HCT116 (cell line): ENCODE results near the gene OSBPL10. TPM values are rescaled to one million over a fixed set of nuclear protein-coding genes. Genes with fewer than 3 reads are reported as not detected.

Experiments
- ATAC-seq: fragments of 200-7000 bp; cut with Tn5 transposase; 2 replicates; pipeline ENCODE4 v1.9.1; 2020; ENCODE audit warnings: mild to moderate bottlenecking, moderate library complexity
- BruUV-seq: library from RNA; stranded (reverse); fragments of 400-500 nt; replicated peaks from 2 replicates; lab custom pipeline; 2021; lab: Mats Ljungman, UMichigan
- CTCF ChIA-PET: fragments of 300-600 bp; sonication (Branson Sonifier 250); formaldehyde crosslinking; loops from one replicate; lab custom pipeline; 2021; ENCODE audit warnings: antibody characterized with exemption; lab: Charles Lee
- POLR2A ChIA-PET: fragments of 300-600, 350-600 bp; sonication (Branson Sonifier 250); formaldehyde crosslinking; loops from one replicate; lab custom pipeline; 2021; ENCODE audit warnings: antibody characterized with exemption; lab: Charles Lee
- RAD21 ChIA-PET, 2 experiments: fragments of 300-600 bp; sonication (Branson Sonifier 250); formaldehyde crosslinking; loops; one replicate each; lab custom pipeline; 2023; ENCODE audit warnings: low total read pairs in 2 of 2; ENCODE audit not compliant: uncharacterized antibody in 2 of 2, unreplicated experiment in 2 of 2, low non-redundant PET in 1 of 2; lab: Charles Lee
- DNase-seq: peaks from one replicate; pipeline ENCODE4 v3.0.0-alpha.2; 2010; ENCODE audit warnings: low read depth, low spot score
- H2AFZ ChIP-seq: fragments of 200-600 bp; shearing (Covaris generic), sonication (generic); 2 replicates; pipeline ENCODE4 v1.6.1; 2017; ENCODE audit warnings: low read depth, mixed run types, mixed read lengths, antibody characterized with exemption, low read length; ENCODE audit not compliant: poor library complexity, severe bottlenecking
- H3K27ac ChIP-seq: 2 replicates; pipeline ENCODE4 v1.5.1; 2012; ENCODE audit warnings: low read depth, low read length
- H3K27me3 ChIP-seq: fragments of 200-600 bp; sonication (generic); 2 replicates; pipeline ENCODE4 v1.6.1; 2016; ENCODE audit warnings: mixed run types, low read length, mixed read lengths; ENCODE audit not compliant: insufficient read depth
- H3K36me3 ChIP-seq, 2 experiments: fragments of 200-500 bp in 1 of 2; fragments of 200-600 bp in 1 of 2; sonication (Bioruptor generic) in 1 of 2; sonication (generic) in 1 of 2; 2 replicates each; pipeline versions ENCODE4 v1.5.1 to v1.6.1; 2014 to 2016; ENCODE audit warnings: low read length in 2 of 2, inconsistent platforms in 1 of 2, mixed read lengths in 1 of 2, mixed run types in 1 of 2; ENCODE audit not compliant: insufficient read depth in 2 of 2, control insufficient read depth in 1 of 2
- H3K4me1 ChIP-seq, 2 experiments: fragments of 200-600 bp in 1 of 2; sonication (generic) in 1 of 2; 2 replicates each; pipeline versions ENCODE4 v1.5.1 to v1.6.1; 2012 to 2017; ENCODE audit warnings: low read length in 2 of 2, inconsistent platforms in 1 of 2, mild to moderate bottlenecking in 1 of 2, mixed read lengths in 1 of 2, mixed run types in 1 of 2, moderate library complexity in 1 of 2; ENCODE audit not compliant: insufficient read depth in 2 of 2, control insufficient read depth in 1 of 2
- H3K4me2 ChIP-seq: fragments of 200-600 bp; sonication (generic); 2 replicates; pipeline ENCODE4 v1.6.1; 2017; ENCODE audit warnings: mixed run types, low read length, mixed read lengths
- H3K4me3 ChIP-seq, 2 experiments: fragments of 200-600 bp in 1 of 2; sonication (generic) in 1 of 2; replicated peaks in 1 of 2; 2 replicates each; pipeline ENCODE4 v1.5.1; 2011 to 2016; ENCODE audit warnings: low read length in 2 of 2, control low read depth in 1 of 2, low read depth in 1 of 2, mild to moderate bottlenecking in 1 of 2, mixed read lengths in 1 of 2, mixed run types in 1 of 2
- H3K79me2 ChIP-seq: fragments of 200-600 bp; sonication (generic); 2 replicates; pipeline ENCODE4 v1.6.1; 2017; ENCODE audit warnings: mild to moderate bottlenecking, mixed run types, low read length, moderate library complexity, mixed read lengths; ENCODE audit not compliant: insufficient read depth
- H3K9ac ChIP-seq: fragments of 200-600 bp; sonication (generic); 2 replicates; pipeline ENCODE4 v1.6.1; 2016; ENCODE audit warnings: low read length, mixed read lengths
- H3K9me2 ChIP-seq: fragments of 200-600 bp; sonication (generic), shearing (Covaris generic); 2 replicates; pipeline ENCODE4 v1.6.1; 2017; ENCODE audit warnings: mixed run types, mild to moderate bottlenecking, moderate library complexity; ENCODE audit not compliant: insufficient read depth
- H3K9me3 ChIP-seq, 2 experiments: fragments of 200-500 bp in 1 of 2; fragments of 200-600 bp in 1 of 2; sonication (Bioruptor generic) in 1 of 2; sonication (generic) in 1 of 2; 2 replicates each; pipeline ENCODE4 v1.6.1; 2014 to 2017; ENCODE audit warnings: low read length in 2 of 2, mixed read lengths in 2 of 2, inconsistent platforms in 1 of 2, low read depth in 1 of 2, mild to moderate bottlenecking in 1 of 2, mixed run types in 1 of 2, moderate library complexity in 1 of 2; ENCODE audit not compliant: control insufficient read depth in 1 of 2, insufficient read depth in 1 of 2
- H4K20me1 ChIP-seq: fragments of 200-600 bp; sonication (generic), shearing (Covaris generic); 2 replicates; pipeline ENCODE4 v1.6.1; 2017; ENCODE audit warnings: mixed run types, mild to moderate bottlenecking, moderate library complexity; ENCODE audit not compliant: insufficient read depth
- CBX3 ChIP-seq: IDR thresholded peaks from 2 replicates; pipeline ENCODE4 v1.6.1; 2012; ENCODE audit warnings: low read depth
- CTCF ChIP-seq, 3 experiments: fragments of 200-600 bp in 1 of 3; sonication (generic) in 1 of 3; IDR thresholded peaks in 2 of 3; conservative IDR thresholded peaks in 1 of 3; 2 replicates each; pipeline ENCODE4 v1.5.1; 2012 to 2017; ENCODE audit warnings: low read depth in 2 of 3, low read length in 2 of 3, antibody characterized with exemption in 1 of 3, borderline replicate concordance in 1 of 3, control low read depth in 1 of 3, mild to moderate bottlenecking in 1 of 3, mixed read lengths in 1 of 3, mixed run types in 1 of 3, moderate library complexity in 1 of 3; ENCODE audit not compliant: insufficient read depth in 1 of 3
- EZH2 ChIP-seq: fragments of 200-600 bp; sonication (generic); IDR thresholded peaks from 2 replicates; pipeline ENCODE4 v1.6.1; 2017; ENCODE audit warnings: antibody characterized with exemption, mixed run types
- FOSL1 ChIP-seq: IDR thresholded peaks from 2 replicates; pipeline ENCODE4 v1.6.1; 2012; ENCODE audit warnings: low read depth
- JUND ChIP-seq: IDR thresholded peaks from 2 replicates; pipeline ENCODE4 v1.6.1; 2012
- POLR2A ChIP-seq: IDR thresholded peaks from 2 replicates; pipeline ENCODE4 v1.7.0; 2011; ENCODE audit warnings: borderline replicate concordance; ENCODE audit not compliant: insufficient read depth, insufficient read length; ENCODE audit errors: extremely low read depth
- POLR2AphosphoS5 ChIP-seq: IDR thresholded peaks from 2 replicates; pipeline ENCODE4 v1.6.1; 2011; ENCODE audit warnings: mild to moderate bottlenecking, low read depth, low read length, moderate library complexity
- RAD21 ChIP-seq: IDR thresholded peaks from 2 replicates; pipeline ENCODE4 v1.6.1; 2012; ENCODE audit warnings: low read depth, mild to moderate bottlenecking
- SP1 ChIP-seq: IDR thresholded peaks from 2 replicates; pipeline ENCODE4 v1.6.1; 2012; ENCODE audit warnings: low read depth
- SRF ChIP-seq: IDR thresholded peaks from 2 replicates; pipeline ENCODE4 v1.6.1; 2012; ENCODE audit warnings: low read depth
- TCF7L2 ChIP-seq: IDR thresholded peaks from 2 replicates; pipeline ENCODE4 v1.7.0; 2011; ENCODE audit warnings: borderline replicate concordance, inconsistent platforms; ENCODE audit not compliant: insufficient read depth, insufficient read length; ENCODE audit errors: extremely low read depth
- ZNF274 ChIP-seq: fragments of 200-500 bp; sonication (Bioruptor generic); IDR thresholded peaks from 2 replicates; pipeline ENCODE4 v1.6.1; 2014; ENCODE audit warnings: mild to moderate bottlenecking, low read depth, low read length, inconsistent platforms
- intact Hi-C: fragments of 100-400 bp; cut with micrococcal nuclease; formaldehyde crosslinking; loops from 2 replicates; pipeline ENCODE4 v1.10.0; 2022
- total RNA-seq: library from RNA; stranded (reverse); gene quantifications from one replicate; pipeline ENCODE4 v1.2.1, GENCODE V29; 2021; ENCODE audit not compliant: unreplicated experiment
- TF ChIP-seq, protein P1 (sequence below): IDR thresholded peaks from 2 replicates; pipeline ENCODE4 v1.6.1; 2012
- TF ChIP-seq, protein P2 (sequence below): IDR thresholded peaks from 2 replicates; pipeline ENCODE4 v1.6.1; 2012

OSBPL10 gene
- total RNA-seq, 1 experiment from 2014 or later, result 25.8 TPM

GRCh38 chr3:31908391-31909097, 72.5 kb downstream of the OSBPL10 start:
- no TSS peak for BruUV-seq
- no peaks in the 10 kb centered on the region for H3K36me3 ChIP-seq
- peak; percentile 7 for DNase-seq
- no peak for TF ChIP-seq SP1
- TF ChIP-seq RAD21, result peak; percentile 48
- TF ChIP-seq CTCF (IDR thresholded peaks at IDR 0.05 in 2 of 3, conservative IDR thresholded peaks at IDR 0.05 in 1 of 3; ENCODE audit: borderline replicate concordance in 1 of 3, insufficient read depth in 1 of 3, low read depth in 2 of 3, low read length in 2 of 3), result peak in 2 of 3 experiments; percentile 38 to 79; a peak in 3 of 6 replicates
- TF ChIP-seq, all 23 proteins: peak for 2
- no peak overlapping the region for H3K27ac ChIP-seq
- no peaks in the 10 kb centered on the region for H3K9me2 ChIP-seq
- peak; percentile 78 for ATAC-seq
- peaks cover 4 to 10% of the 10 kb centered on the region in 2 experiments; a peak in 2 of 4 replicates for H3K4me1 ChIP-seq
- H4K20me1 ChIP-seq, result no peaks in the 10 kb centered on the region
- H3K4me3 ChIP-seq, result no peak overlapping the region
- H3K4me2 ChIP-seq, result no peak overlapping the region
- ChIA-PET POLR2A (no interaction called here), RAD21 (no interaction called here), CTCF (no interaction called here)
- intact Hi-C loops, result no loop called here
- peaks cover 5% of the 10 kb centered on the region; the same call in 1 of the 2 replicates for H3K79me2 ChIP-seq
- H3K9ac ChIP-seq, result no peak overlapping the region
- H3K27me3 ChIP-seq, result no peaks in the 10 kb centered on the region
- H2AFZ ChIP-seq, result no peak overlapping the region
- H3K9me3 ChIP-seq, result no peaks in the 10 kb centered on the region

- intact Hi-C loops, result no loop called here
- Histone ChIP-seq H3K4me3 (no peak overlapping the region), H3K9me2 (no peaks in the 10 kb centered on the region), H4K20me1 (no peaks in the 10 kb centered on the region), H3K9ac (no peak overlapping the region), H3K27me3 (no peaks in the 10 kb centered on the region), H3K79me2 (peaks cover 5% of the 10 kb centered on the region; the same call in 1 of the 2 replicates), H2AFZ (no peak overlapping the region), H3K27ac (no peak overlapping the region), H3K36me3 (no peaks in the 10 kb centered on the region), H3K4me2 (no peak overlapping the region), H3K9me3 (no peaks in the 10 kb centered on the region), H3K4me1 (peaks cover 4 to 10% of the 10 kb centered on the region in 2 experiments; a peak in 2 of 4 replicates)
- POLR2A ChIA-PET, result no interaction called here
- TF ChIP-seq POLR2AphosphoS5, result no peak
- no peak for TF ChIP-seq JUND
- TF ChIP-seq, protein P1, sequence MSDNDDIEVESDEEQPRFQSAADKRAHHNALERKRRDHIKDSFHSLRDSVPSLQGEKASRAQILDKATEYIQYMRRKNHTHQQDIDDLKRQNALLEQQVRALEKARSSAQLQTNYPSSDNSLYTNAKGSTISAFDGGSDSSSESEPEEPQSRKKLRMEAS, result no peak
- TF ChIP-seq FOSL1, result no peak
- no peak for TF ChIP-seq EZH2
- TF ChIP-seq ZNF274, result no peak
- TF ChIP-seq TCF7L2, result no peak
- no peak for TF ChIP-seq CBX3
- TF ChIP-seq, protein P2, sequence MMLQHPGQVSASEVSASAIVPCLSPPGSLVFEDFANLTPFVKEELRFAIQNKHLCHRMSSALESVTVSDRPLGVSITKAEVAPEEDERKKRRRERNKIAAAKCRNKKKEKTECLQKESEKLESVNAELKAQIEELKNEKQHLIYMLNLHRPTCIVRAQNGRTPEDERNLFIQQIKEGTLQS, result no peak
- TF ChIP-seq SRF, result no peak
- no peak for TF ChIP-seq CTCF (IDR thresholded peaks at IDR 0.05 in 2 of 3, conservative IDR thresholded peaks at IDR 0.05 in 1 of 3; ENCODE audit: borderline replicate concordance in 1 of 3, insufficient read depth in 1 of 3, low read depth in 2 of 3, low read length in 2 of 3)
- TF ChIP-seq POLR2A, result no peak
- ATAC-seq (no peak), DNase-seq (no peak)
- BruUV-seq, result no TSS peak
- RAD21 ChIA-PET, result no interaction called here
- CTCF ChIA-PET, result no interaction called here
Measured at GRCh38 chr3:31906182-31906581, 74.9 kb downstream of the OSBPL10 start.
